DND-41 (cell line): Measurements from ENCODE around the gene MLXIPL.

Experiments
- EZH2 ChIP-seq: IDR thresholded peaks from 3 replicates; pipeline ENCODE4 v1.6.1; 2012; ENCODE audit warnings: borderline replicate concordance, low read depth, mild to moderate bottlenecking, moderate library complexity, low read length, inconsistent platforms; ENCODE audit not compliant: severe bottlenecking
- TF ChIP-seq, protein P1 (sequence below): IDR thresholded peaks from 2 replicates; pipeline ENCODE4 v1.5.1; 2012; ENCODE audit warnings: borderline replicate concordance, low read length, moderate library complexity, mild to moderate bottlenecking; ENCODE audit not compliant: poor library complexity, severe bottlenecking; ENCODE audit errors: extremely low read depth

DNA sequence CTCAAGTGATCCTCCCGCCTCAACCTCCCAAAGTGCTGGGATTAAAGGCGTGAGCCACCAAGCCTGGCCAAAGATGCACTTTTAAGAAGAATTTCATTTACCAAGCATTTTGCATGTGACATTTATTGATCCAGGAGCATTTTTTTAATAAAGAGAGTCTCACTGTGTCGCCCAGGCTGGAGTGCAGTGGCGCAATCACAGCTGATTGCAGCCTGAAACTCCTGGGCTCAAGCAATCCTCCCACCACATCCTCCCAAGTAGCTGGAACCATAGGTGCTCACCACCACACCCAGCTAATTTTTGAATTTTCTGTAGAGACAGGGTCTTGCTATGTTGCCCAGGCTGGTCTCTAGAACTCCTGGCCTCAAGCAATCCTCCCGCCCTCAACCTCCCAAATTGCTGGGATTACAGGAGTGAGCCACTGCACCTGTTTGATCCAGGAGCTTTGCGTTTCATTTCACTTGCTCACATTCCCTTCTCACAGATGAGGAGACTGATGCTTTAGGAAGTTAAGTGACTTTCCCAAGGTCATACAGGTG lies 41.6 kb downstream of the MLXIPL start:
- TF ChIP-seq, protein P1, sequence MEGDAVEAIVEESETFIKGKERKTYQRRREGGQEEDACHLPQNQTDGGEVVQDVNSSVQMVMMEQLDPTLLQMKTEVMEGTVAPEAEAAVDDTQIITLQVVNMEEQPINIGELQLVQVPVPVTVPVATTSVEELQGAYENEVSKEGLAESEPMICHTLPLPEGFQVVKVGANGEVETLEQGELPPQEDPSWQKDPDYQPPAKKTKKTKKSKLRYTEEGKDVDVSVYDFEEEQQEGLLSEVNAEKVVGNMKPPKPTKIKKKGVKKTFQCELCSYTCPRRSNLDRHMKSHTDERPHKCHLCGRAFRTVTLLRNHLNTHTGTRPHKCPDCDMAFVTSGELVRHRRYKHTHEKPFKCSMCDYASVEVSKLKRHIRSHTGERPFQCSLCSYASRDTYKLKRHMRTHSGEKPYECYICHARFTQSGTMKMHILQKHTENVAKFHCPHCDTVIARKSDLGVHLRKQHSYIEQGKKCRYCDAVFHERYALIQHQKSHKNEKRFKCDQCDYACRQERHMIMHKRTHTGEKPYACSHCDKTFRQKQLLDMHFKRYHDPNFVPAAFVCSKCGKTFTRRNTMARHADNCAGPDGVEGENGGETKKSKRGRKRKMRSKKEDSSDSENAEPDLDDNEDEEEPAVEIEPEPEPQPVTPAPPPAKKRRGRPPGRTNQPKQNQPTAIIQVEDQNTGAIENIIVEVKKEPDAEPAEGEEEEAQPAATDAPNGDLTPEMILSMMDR: no peak
- no peak for TF ChIP-seq EZH2
